GM19099 (cell line): Measurements from ENCODE around the gene GRIK3.

ENCODE experiments used
- POLR2A ChIP-seq: IDR thresholded peaks from 3 replicates; pipeline ENCODE4 v1.6.1; 2011; ENCODE audit warnings: low read depth; ENCODE audit not compliant: insufficient read length; ENCODE audit errors: extremely low read depth

The GRIK3 gene

DNA sequence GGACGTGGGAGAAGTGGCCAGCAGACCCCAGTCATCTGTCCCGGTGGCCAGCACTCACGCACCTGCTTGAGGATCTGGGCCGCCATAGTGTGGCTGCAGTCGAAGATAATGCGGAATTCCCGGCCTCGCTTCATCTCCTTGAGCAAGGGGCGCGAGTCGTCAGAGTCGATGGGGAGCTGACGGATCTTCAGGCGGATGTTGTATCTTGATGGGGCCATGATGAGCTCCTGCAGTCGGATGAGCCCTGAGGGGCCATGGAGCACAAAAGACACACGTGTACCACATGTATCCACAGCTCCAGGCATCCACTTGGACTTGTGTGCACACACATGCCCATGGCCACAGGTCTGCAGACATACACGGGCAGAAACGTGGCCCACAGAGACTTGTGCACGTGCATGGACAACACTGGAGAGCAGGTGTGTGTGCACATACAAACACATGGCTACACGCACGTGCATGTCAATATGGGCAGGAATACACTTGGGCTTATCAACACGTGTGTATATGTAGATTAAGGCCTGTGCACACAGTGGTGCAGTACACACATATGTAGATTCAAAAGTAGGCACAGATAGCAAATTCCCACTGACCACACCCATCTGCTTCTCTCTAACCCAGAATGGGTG lies 162.1 kb downstream of the GRIK3 start:
- TF ChIP-seq POLR2A = no peak

GRCh38 chr1:36871146-36871971 lies 163.0 kb downstream of the GRIK3 start:
- no peak for TF ChIP-seq POLR2A

DNA sequence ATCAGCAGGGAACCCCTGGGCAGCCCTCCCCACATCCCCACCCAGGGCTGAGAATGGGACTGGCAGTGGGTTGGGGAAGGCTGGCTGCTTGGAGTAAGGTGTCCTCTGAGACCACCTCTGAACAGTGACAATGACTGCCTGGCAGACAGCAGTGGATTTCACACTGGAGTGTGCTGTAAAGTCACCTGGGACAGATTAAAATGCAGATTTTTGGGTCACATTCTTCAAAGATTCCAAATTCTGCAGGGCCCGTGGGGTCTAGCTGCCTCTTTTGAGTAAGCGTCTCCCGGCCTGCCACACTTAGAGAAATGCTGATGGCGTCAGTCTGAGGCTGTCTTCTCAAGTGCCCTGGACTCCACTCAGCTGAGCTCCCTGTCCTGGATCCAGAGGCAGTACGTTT lies 164.5 kb downstream of the GRIK3 start:
- TF ChIP-seq POLR2A = no peak

GRCh38 chr1:36869054-36869453 lies 165.3 kb downstream of the GRIK3 start:
- TF ChIP-seq POLR2A = no peak

- TF ChIP-seq POLR2A = no peak
These were observed 166.7 kb downstream of the GRIK3 start for GRCh38 chr1:36867575-36867974.

GRCh38 chr1:36866169-36866814 lies 168.0 kb downstream of the GRIK3 start:
- no peak for TF ChIP-seq POLR2A

DNA sequence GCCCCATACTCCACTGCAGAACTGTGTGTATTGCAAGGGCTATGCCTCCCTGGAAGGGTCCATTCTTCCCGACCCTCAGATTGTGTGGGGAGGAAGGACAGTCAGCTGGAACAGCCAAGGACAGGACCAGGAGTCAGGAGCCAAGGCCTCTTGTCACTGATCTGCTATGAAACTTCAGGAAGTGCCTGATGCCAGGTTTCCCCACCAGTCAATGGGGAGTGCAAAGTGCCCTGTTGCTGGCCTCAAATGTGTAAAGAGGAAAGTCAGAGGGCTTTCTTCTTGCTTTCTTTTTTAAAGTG lies 168.8 kb downstream of the GRIK3 start:
- TF ChIP-seq POLR2A = no peak

DNA sequence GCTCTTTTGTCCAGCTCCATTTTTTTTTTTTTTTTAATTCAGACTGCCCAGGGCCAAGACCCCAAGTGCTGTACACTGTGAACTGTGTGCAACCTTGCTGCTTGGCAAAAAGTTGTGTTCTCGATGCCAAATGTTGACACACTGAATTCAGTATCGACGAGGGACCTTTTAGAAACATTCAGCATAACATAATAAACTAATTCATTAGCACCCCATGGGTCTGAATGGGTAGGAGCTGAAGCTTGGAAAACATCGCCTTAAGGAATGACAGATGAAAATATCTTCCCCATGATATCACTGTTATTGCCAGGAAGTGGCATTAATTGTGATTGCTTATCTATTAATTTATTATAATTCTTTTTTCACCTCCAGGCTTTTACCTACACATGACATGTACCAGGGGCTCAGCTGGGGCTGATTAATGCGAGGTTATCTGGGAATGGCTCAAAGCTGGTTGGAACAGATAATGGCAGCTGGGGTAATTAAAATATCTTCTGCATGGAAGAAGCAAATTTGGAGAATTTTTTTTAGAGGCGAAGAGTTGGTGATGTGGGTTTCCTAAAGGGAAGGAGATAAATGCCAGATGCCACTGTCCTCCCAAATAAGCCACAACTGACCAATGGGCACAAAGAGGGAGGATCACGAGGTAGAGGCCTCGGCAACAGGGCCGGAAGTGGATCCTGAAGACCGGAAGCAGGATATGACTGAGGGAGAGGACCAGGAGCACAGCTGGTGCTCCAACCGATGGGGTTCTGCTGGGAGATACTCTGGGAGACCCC lies 169.3 kb downstream of the GRIK3 start:
- TF ChIP-seq POLR2A = no peak

- no peak for TF ChIP-seq POLR2A
These were observed 170.0 kb downstream of the GRIK3 start for GRCh38 chr1:36864182-36864822.

DNA sequence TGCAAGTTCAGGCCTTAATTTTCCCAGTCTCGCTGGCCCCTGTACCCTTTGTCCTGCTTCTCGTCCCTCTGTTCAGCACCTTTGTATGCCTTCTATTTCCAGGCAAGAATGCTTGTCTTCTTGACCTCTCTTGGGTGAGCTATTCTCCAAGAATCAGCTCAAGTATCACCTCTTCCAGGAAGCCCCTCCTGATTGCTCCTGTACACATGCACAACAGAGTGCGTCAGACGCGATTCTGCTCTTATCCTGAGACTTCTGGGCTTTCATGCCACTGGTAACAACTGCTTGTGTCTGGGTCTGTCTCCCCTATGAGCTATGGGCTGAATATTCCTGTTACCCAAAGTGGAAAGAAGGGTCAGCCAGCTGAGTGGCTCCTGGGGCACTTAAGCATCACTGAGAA lies 170.8 kb downstream of the GRIK3 start:
- no peak for TF ChIP-seq POLR2A

GRCh38 chr1:36863061-36863460 lies 171.3 kb downstream of the GRIK3 start:
- no peak for TF ChIP-seq POLR2A

GRCh38 chr1:36861375-36861774 lies 172.9 kb downstream of the GRIK3 start:
- TF ChIP-seq POLR2A = no peak

GRCh38 chr1:36859926-36860325 lies 174.4 kb downstream of the GRIK3 start:
- no peak for TF ChIP-seq POLR2A

GRCh38 chr1:36858981-36859380 lies 175.3 kb downstream of the GRIK3 start:
- TF ChIP-seq POLR2A = no peak

DNA sequence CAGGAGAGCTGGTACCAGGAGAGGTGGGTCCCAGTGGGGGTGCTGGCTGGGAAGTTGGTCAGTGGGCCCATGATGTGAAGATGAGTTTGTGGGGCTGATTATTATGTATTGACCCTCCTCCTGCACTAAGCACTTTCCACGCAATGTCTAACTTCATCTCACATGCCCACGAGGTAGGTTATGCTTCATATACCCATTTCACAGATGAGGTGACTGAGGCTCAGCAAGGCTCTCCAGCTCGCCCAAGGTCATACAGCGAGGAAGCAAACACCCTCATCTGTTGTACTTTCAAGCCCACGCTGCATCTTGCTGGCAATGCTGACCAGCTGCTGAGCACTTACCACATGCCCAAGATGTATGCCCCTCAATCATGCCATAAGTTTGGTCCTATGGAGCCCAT lies 175.8 kb downstream of the GRIK3 start:
- TF ChIP-seq POLR2A = no peak

GRCh38 chr1:36857754-36858153 lies 176.6 kb downstream of the GRIK3 start:
- no peak for TF ChIP-seq POLR2A
